Transverse colon (tissue), 4 donors: ENCODE data around the gene SYTL4. TPM values are rescaled to one million over a fixed set of nuclear protein-coding genes. Genes with fewer than 3 reads are reported as not detected.

ENCODE experiments used
- DNase-seq: peaks from one replicate; pipeline ENCODE4 v3.0.0-alpha.2; 2019
- H3K27ac ChIP-seq, 4 donors: fragments of 200-600 bp; sonication (generic); 2 replicates each; pipeline ENCODE4 v1.5.1; 2016 to 2018; ENCODE audit warnings: inconsistent platforms in 4 of 4
- H3K27me3 ChIP-seq: fragments of 200-600 bp; sonication (generic); 2 replicates; pipeline ENCODE4 v1.5.1; 2017; ENCODE audit warnings: inconsistent platforms
- H3K36me3 ChIP-seq, 4 donors: fragments of 200-600 bp; sonication (generic); 2 replicates each; pipeline ENCODE4 v1.5.1; 2017 to 2019; ENCODE audit warnings: inconsistent platforms in 4 of 4
- H3K4me1 ChIP-seq, 4 donors: fragments of 200-600 bp; sonication (generic); 2 replicates each; pipeline ENCODE4 v1.5.1; 2017 to 2020; ENCODE audit warnings: inconsistent platforms in 4 of 4
- H3K4me3 ChIP-seq, 4 donors: fragments of 200-600 bp; sonication (generic); 1 replicate in 1 of 4; 2 replicates in 3 of 4; pipeline versions ENCODE4 v1.5.1 to v1.6.1; 2017 to 2019; ENCODE audit warnings: inconsistent platforms in 4 of 4
- H3K9me3 ChIP-seq, 2 donors: fragments of 200-600 bp; sonication (generic); 2 replicates each; pipeline ENCODE4 v1.5.1; 2017 to 2019; ENCODE audit warnings: inconsistent platforms in 2 of 2
- CTCF ChIP-seq, 5 experiments: fragments of 200-600 bp in 3 of 5; fragments of 450-650 bp in 2 of 5; sonication (generic) in 3 of 5; IDR thresholded peaks; 1 replicate in 2 of 5; 2 replicates in 3 of 5; pipeline ENCODE4 v1.5.1; 2016 to 2017; ENCODE audit warnings: antibody characterized with exemption in 5 of 5, inconsistent platforms in 3 of 5, mild to moderate bottlenecking in 2 of 5, moderate library complexity in 1 of 5
- EP300 ChIP-seq: sonication (generic); formaldehyde crosslinking; IDR thresholded peaks from one replicate; pipeline ENCODE4 v1.6.1; 2017; ENCODE audit warnings: antibody characterized with exemption, low read depth
- POLR2A ChIP-seq: fragments of 450-650 bp; IDR thresholded peaks from one replicate; pipeline ENCODE4 v1.6.1; 2016; ENCODE audit warnings: antibody characterized with exemption, mild to moderate bottlenecking, moderate library complexity
- POLR2AphosphoS5 ChIP-seq, 3 donors: sonication (generic); formaldehyde crosslinking; IDR thresholded peaks; one replicate each; pipeline ENCODE4 v1.6.1; 2016; ENCODE audit warnings: antibody characterized with exemption in 3 of 3
- WGBS, 2 donors: methylation state at CpG; one replicate each; pipeline ENCODE4 v1.1.5; 2018; ENCODE audit warnings: low coverage in 1 of 2; 5-methylcytosine and 5-hydroxymethylcytosine counted together
- in situ Hi-C, 4 donors: fragments of 200-750 bp; cut with MboI; loops; one replicate each; pipeline versions ENCODE4 v1.15.0 to v1.15.1; 2017; ENCODE audit warnings: low sequenced_read_pairs in 3 of 4, low pct_ligation_motif_present in 1 of 4, low pct_unique_long_range_greater_than_20kb in 1 of 4
- intact Hi-C: fragments of 100-400 bp; cut with DNase I; formaldehyde crosslinking; loops from one replicate; pipeline ENCODE4 v1.15.1; 2023; ENCODE audit warnings: low total_unique reads
- total RNA-seq, 4 donors: library from RNA; depleted of rRNA; stranded (reverse); fragments of >200 nt; gene quantifications; one replicate each; pipeline ENCODE4 v1.1.0, GENCODE V29; 2016

The SYTL4 gene
- total RNA-seq, 4 donors from 2014 or later = 39.0 to 49.7 (median 43.1) TPM

DNA sequence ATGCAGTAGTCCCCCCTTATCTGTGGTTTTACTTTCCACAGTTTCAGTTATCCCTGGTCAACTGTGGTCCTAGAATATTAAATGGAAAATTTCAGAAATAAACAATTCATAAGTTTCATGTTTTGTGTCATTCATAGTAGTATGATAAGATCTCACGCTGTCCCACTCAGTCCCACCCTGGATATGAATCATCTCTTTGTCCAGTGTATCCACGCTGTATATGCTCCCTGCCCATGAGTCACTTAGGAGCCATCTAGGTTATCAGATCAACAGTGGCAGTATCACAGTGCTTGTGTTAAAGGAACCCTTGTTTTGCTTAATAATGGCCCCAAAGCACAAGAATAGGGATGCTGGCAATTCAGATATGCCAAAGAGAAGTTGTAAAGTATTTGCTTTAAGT is 16.2 kb upstream of the SYTL4 start:
- no peaks in the 10 kb centered on the region for H3K36me3 ChIP-seq
- DNase-seq = no peak
- H3K27me3 ChIP-seq = no peaks in the 10 kb centered on the region
- WGBS, 2 donors = 69 to 70% methylated on average over 2 of the region's 2 CpGs
- H3K4me1 ChIP-seq = peaks cover 0 to 26% (median 5%) of the 10 kb centered on the region in 4 donors
- intact Hi-C loops = no loop called here
- in situ Hi-C loops = no loop called here
- peak overlapping the region in 1 of 4 donors; percentile 78 for H3K27ac ChIP-seq
- TF ChIP-seq POLR2AphosphoS5 (IDR thresholded peaks at IDR 0.05) = no peak
- no peak for TF ChIP-seq EP300
- no peak for TF ChIP-seq POLR2A
- no peak for TF ChIP-seq CTCF (IDR thresholded peaks at IDR 0.05)
- no peaks in the 10 kb centered on the region for H3K9me3 ChIP-seq
- H3K4me3 ChIP-seq = no peak overlapping the region

DNA sequence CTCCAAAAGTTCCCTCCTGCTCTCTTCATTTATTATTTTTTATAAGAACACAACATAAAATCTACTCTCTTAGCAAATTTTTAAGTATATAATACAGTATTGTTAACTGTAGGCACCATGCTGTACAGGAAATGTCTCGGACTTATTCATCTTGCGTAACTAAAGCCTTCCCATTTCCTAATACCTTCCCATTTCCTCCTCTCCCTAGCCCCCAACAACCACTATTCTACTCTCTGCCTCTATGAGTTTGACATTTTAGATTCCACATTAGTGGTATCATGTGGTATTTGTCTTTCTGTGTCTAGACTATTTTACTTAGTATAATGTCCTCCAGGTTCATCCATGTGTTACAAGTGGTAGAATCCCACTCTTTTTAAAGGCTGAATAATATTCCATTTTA is 15.8 kb upstream of the SYTL4 start:
- WGBS, 2 donors = 88% methylated on average over 2 of the region's 2 CpGs; no CpG with 5 or more reads in 1 of the 2 donors
- no peak for TF ChIP-seq POLR2A
- no peak for TF ChIP-seq EP300
- no peak for TF ChIP-seq POLR2AphosphoS5 (IDR thresholded peaks at IDR 0.05)
- no peak for TF ChIP-seq CTCF (IDR thresholded peaks at IDR 0.05)
- H3K4me1 ChIP-seq = peaks cover 0 to 26% (median 5%) of the 10 kb centered on the region in 4 donors
- in situ Hi-C loops = no loop called here
- H3K27ac ChIP-seq = peak overlapping the region in 2 of 4 donors; percentile 78 to 82
- intact Hi-C loops = no loop called here
- H3K36me3 ChIP-seq = no peaks in the 10 kb centered on the region
- no peak overlapping the region for H3K4me3 ChIP-seq
- no peak for DNase-seq
- H3K27me3 ChIP-seq = no peaks in the 10 kb centered on the region
- H3K9me3 ChIP-seq = no peaks in the 10 kb centered on the region

GRCh38 chrX:100747090-100747489 is 15.2 kb upstream of the SYTL4 start:
- WGBS, 2 donors = 41 to 50% methylated on average over 1 to 3 of the region's 3 CpGs
- no peaks in the 10 kb centered on the region for H3K27me3 ChIP-seq
- peak overlapping the region; percentile 72 to 82 (median 76) for H3K27ac ChIP-seq
- intact Hi-C loops (no loop called here), in situ Hi-C loops (no loop called here)
- TF ChIP-seq POLR2AphosphoS5 (IDR thresholded peaks at IDR 0.05) = no peak
- TF ChIP-seq EP300 = no peak
- TF ChIP-seq CTCF (IDR thresholded peaks at IDR 0.05) = no peak
- no peak for TF ChIP-seq POLR2A
- no peaks in the 10 kb centered on the region for H3K36me3 ChIP-seq
- peaks cover 0 to 26% (median 5%) of the 10 kb centered on the region in 4 donors for H3K4me1 ChIP-seq
- no peak overlapping the region for H3K4me3 ChIP-seq
- no peak for DNase-seq
- no peaks in the 10 kb centered on the region for H3K9me3 ChIP-seq

DNA sequence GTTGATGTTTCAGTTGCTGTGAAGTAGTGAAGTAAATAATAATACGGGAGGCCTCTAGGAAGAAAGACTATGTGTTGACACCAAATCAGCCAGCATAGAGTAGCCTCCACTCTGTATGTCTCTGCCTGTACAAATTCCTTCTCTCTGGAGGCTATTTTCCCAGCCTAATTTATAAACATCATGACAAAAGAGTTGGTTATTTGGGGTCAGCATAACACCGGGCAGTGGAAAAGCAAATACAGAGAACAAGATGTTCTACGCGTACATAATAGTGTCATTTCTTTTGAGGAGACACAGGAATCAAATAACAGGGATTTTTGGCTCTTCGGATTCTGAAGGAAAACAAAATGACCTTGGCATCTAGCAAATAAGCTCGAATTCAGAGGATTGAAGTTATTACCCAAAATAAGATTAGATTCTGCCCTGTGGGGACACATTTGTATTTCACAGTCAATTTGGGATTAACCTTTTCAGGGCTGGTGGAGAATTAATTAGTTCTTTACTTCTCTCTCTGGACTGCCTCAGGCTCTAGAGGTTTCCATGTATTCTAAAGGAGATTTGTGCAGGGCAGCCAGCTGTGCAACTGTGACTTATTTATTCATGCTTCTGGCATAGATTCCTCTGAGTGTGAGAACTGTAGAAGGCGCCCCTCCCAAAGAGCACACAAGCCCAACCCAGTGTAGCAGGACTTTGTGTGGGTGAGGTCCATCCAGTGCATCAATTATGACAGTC is 14.1 kb upstream of the SYTL4 start:
- Histone ChIP-seq H3K36me3 (no peaks in the 10 kb centered on the region), H3K4me1 (peaks cover 0 to 26% (median 5%) of the 10 kb centered on the region in 4 donors), H3K9me3 (no peaks in the 10 kb centered on the region), H3K4me3 (no peak overlapping the region), H3K27me3 (no peaks in the 10 kb centered on the region), H3K27ac (peak overlapping the region; percentile 72 to 82 (median 76))
- in situ Hi-C loops = no loop called here
- intact Hi-C loops = no loop called here
- DNase-seq = peak; percentile 60
- WGBS, 2 donors = 15 to 48% methylated on average over 4 to 7 of the region's 7 CpGs
- TF ChIP-seq CTCF (IDR thresholded peaks at IDR 0.05) = no peak
- peak; percentile 77 for TF ChIP-seq EP300
- peak; percentile 16 for TF ChIP-seq POLR2A
- peak; percentile 13 to 62 (median 51) for TF ChIP-seq POLR2AphosphoS5 (IDR thresholded peaks at IDR 0.05)
